SH-SY5Y (cell line): ENCODE data around the gene PLCG1.

Source experiments
- GATA2 ChIP-seq: IDR thresholded peaks from 2 replicates; pipeline ENCODE4 v1.6.1; 2011; ENCODE audit warnings: mild to moderate bottlenecking, low read depth, low read length
- GATA3 ChIP-seq: IDR thresholded peaks from 2 replicates; pipeline ENCODE4 v1.6.1; 2011; ENCODE audit warnings: low read depth, mild to moderate bottlenecking, low read length, moderate library complexity

- TF ChIP-seq GATA2: no peak
- TF ChIP-seq GATA3: no peak
Measured at GRCh38 chr20:41183391-41183790, 46.0 kb downstream of the PLCG1 start.
